Measurements from ENCODE around the gene WDR93. TPM values are rescaled to one million over a fixed set of nuclear protein-coding genes. Genes with fewer than 3 reads are reported as not detected.

The WDR93 gene
- total RNA-seq, 1 experiment from 2014 or later, result not detected

GRCh38 chr15:89747708-89748682 is 57.4 kb downstream of the WDR93 start:
- no peak for DNase-seq (ENCODE audit: low read depth)

- DNase-seq (ENCODE audit: low read depth), result no peak
Measured at GRCh38 chr15:89749054-89749453, 58.4 kb downstream of the WDR93 start.

- no peak for DNase-seq (ENCODE audit: low read depth)
Measured at GRCh38 chr15:89749526-89749925, 58.9 kb downstream of the WDR93 start.

GRCh38 chr15:89749951-89750559 is 59.4 kb downstream of the WDR93 start:
- no peak for DNase-seq (ENCODE audit: low read depth)

- DNase-seq (ENCODE audit: low read depth), result peak; percentile 90
Measured at GRCh38 chr15:89750560-89751542, 60.2 kb downstream of the WDR93 start, which contains the start of gene MESP1. TSS of gene MESP1 (minus strand) at chr15:89751249. CDS start at chr15:89751231, 18 bp downstream.

- DNase-seq (ENCODE audit: low read depth), result no peak
Measured at GRCh38 chr15:89751748-89752147, 61.1 kb downstream of the WDR93 start.

- no peak for DNase-seq (ENCODE audit: low read depth)
Measured at GRCh38 chr15:89753855-89754254, 63.2 kb downstream of the WDR93 start.

GRCh38 chr15:89754361-89755154 is 63.9 kb downstream of the WDR93 start:
- DNase-seq (ENCODE audit: low read depth), result no peak

GRCh38 chr15:89755701-89756100 is 65.1 kb downstream of the WDR93 start:
- no peak for DNase-seq (ENCODE audit: low read depth)

- no peak for DNase-seq (ENCODE audit: low read depth)
Measured at GRCh38 chr15:89756897-89757296, 66.3 kb downstream of the WDR93 start.

GRCh38 chr15:89758283-89758682 is 67.7 kb downstream of the WDR93 start:
- no peak for DNase-seq (ENCODE audit: low read depth)

- no peak for DNase-seq (ENCODE audit: low read depth)
Measured at GRCh38 chr15:89758981-89759380, 68.4 kb downstream of the WDR93 start.

- no peak for DNase-seq (ENCODE audit: low read depth)
Measured at GRCh38 chr15:89759835-89760234, 69.2 kb downstream of the WDR93 start.

- peak; percentile 73 for DNase-seq (ENCODE audit: low read depth)
Measured at GRCh38 chr15:89760303-89761008, 69.8 kb downstream of the WDR93 start.

GRCh38 chr15:89761009-89761831 is 70.6 kb downstream of the WDR93 start:
- no peak for DNase-seq (ENCODE audit: low read depth)

GRCh38 chr15:89761929-89762328 is 71.3 kb downstream of the WDR93 start:
- DNase-seq (ENCODE audit: low read depth), result no peak

- DNase-seq (ENCODE audit: low read depth), result no peak
Measured at GRCh38 chr15:89765694-89766093, 75.1 kb downstream of the WDR93 start.

- no peak for DNase-seq (ENCODE audit: low read depth)
Measured at GRCh38 chr15:89766357-89767311, 76.0 kb downstream of the WDR93 start.

All from HT1080 (cell line).